Ovary (tissue), 3 donors: ENCODE results near the gene PCGF3.

Source experiments
- EP300 ChIP-seq: sonication (generic); formaldehyde crosslinking; IDR thresholded peaks from one replicate; pipeline ENCODE4 v1.6.1; 2017; ENCODE audit warnings: antibody characterized with exemption
- POLR2A ChIP-seq: fragments of 450-650 bp; IDR thresholded peaks from one replicate; pipeline ENCODE4 v1.6.1; 2017; ENCODE audit warnings: antibody characterized with exemption, mild to moderate bottlenecking, moderate library complexity
- TF ChIP-seq, protein P1 (sequence below), 3 donors: fragments of 450-650 bp in 2 of 3; fragments of 200-600 bp in 1 of 3; IDR thresholded peaks; one replicate each; pipeline versions ENCODE4 v1.5.1 to v1.8.0; 2016 to 2022; ENCODE audit warnings: antibody characterized with exemption in 3 of 3, mild to moderate bottlenecking in 1 of 3
- donor health status: DM: no; HTN: no; CAD: no.

GRCh38 chr4:751676-752075 lies 46.0 kb downstream of the PCGF3 start:
- TF ChIP-seq, protein P1, sequence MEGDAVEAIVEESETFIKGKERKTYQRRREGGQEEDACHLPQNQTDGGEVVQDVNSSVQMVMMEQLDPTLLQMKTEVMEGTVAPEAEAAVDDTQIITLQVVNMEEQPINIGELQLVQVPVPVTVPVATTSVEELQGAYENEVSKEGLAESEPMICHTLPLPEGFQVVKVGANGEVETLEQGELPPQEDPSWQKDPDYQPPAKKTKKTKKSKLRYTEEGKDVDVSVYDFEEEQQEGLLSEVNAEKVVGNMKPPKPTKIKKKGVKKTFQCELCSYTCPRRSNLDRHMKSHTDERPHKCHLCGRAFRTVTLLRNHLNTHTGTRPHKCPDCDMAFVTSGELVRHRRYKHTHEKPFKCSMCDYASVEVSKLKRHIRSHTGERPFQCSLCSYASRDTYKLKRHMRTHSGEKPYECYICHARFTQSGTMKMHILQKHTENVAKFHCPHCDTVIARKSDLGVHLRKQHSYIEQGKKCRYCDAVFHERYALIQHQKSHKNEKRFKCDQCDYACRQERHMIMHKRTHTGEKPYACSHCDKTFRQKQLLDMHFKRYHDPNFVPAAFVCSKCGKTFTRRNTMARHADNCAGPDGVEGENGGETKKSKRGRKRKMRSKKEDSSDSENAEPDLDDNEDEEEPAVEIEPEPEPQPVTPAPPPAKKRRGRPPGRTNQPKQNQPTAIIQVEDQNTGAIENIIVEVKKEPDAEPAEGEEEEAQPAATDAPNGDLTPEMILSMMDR (IDR thresholded peaks at IDR 0.05): no peak
- TF ChIP-seq POLR2A: no peak
- TF ChIP-seq EP300: no peak
